ENCODE results near the gene IL1RAPL1. TPM values are rescaled to one million over a fixed set of nuclear protein-coding genes. Genes with fewer than 3 reads are reported as not detected.

IL1RAPL1 gene
- polyA plus RNA-seq, 1 of the 3 experiments (the other 2 are of a cell fraction) = 2.8 TPM

DNA sequence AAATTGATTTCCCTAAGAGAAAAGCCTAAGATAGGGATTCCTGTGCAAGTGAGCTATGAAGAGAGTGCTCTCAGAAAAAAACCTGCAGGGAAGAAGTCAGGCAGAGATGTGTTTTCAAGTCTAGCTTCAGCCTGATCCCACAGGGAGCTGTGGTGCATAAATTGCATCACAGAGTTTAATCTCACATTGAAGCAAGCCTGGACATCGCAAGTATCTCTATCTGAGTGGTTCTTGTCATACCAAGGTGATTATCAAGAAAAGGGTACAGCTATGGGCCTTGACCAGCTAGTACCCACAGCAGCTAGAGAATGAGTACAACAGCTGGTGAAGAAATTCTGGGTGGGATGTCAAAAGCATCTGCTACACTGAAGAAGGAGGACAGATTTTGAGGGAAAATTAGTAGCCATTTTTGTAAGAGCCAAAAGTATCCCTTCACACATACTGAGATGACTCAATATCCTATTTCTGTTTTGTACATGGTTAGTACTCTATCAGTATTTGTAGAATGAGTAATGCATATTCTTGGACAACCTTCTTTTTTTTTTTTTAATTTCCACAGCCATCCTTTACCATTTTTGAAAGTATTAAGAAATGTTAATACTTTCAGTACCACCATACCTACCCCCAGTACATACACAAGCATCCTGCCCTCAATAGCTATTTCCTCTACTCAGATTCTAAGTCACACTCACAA, 708.9 kb downstream of the IL1RAPL1 start:
- Histone ChIP-seq H3K79me2 (ENCODE audit: insufficient read depth) (no peaks in the 10 kb centered on the region), H3K4me3 (ENCODE audit: low read depth in 2 of 2, low read length in 1 of 2) (no peak overlapping the region), H3K27me3 (ENCODE audit: insufficient read depth) (no peaks in the 10 kb centered on the region), H3K36me3 (replicated peaks in 1 of 2; ENCODE audit: control insufficient read depth in 1 of 2, insufficient read depth in 2 of 2, low read length in 1 of 2) (no peaks in the 10 kb centered on the region), H4K20me1 (ENCODE audit: insufficient read depth) (no peaks in the 10 kb centered on the region), H3K4me1 (ENCODE audit: control insufficient read depth in 1 of 2, insufficient read depth in 2 of 2, low read depth in 1 of 2, low read length in 1 of 2) (no peaks in the 10 kb centered on the region), H3F3A (replicated peaks; ENCODE audit: insufficient read depth) (no peaks in the 10 kb centered on the region), H3K27ac (ENCODE audit: low read depth in 2 of 2, low read length in 1 of 2) (no peak overlapping the region), H3K4me2 (no peak overlapping the region), H3K9me2 (no peaks in the 10 kb centered on the region), H3K9me3 (no peaks in the 10 kb centered on the region), H2AFZ (ENCODE audit: low read depth) (no peak overlapping the region), H3K9ac (no peak overlapping the region)
- TF ChIP-seq POLR2AphosphoS5 (IDR thresholded peaks at IDR 0.05; ENCODE audit: low read depth, low read length) (no peak), RCOR1 (IDR thresholded peaks at IDR 0.05; ENCODE audit: low read length) (no peak), EP300 (IDR thresholded peaks at IDR 0.05; ENCODE audit: borderline replicate concordance in 1 of 2, low read depth in 1 of 2, low read length in 1 of 2) (no peak), GATA2 (CRISPR knock-in tag; IDR thresholded peaks at IDR 0.05) (no peak), FOXM1 (IDR thresholded peaks at IDR 0.05; ENCODE audit: low read depth) (no peak), SMC3 (IDR thresholded peaks at IDR 0.05; ENCODE audit: low read depth, low read length) (no peak), ELF1 (IDR thresholded peaks at IDR 0.05) (no peak), JUND (IDR thresholded peaks at IDR 0.05) (no peak)
- TF ChIP-seq, protein P1, sequence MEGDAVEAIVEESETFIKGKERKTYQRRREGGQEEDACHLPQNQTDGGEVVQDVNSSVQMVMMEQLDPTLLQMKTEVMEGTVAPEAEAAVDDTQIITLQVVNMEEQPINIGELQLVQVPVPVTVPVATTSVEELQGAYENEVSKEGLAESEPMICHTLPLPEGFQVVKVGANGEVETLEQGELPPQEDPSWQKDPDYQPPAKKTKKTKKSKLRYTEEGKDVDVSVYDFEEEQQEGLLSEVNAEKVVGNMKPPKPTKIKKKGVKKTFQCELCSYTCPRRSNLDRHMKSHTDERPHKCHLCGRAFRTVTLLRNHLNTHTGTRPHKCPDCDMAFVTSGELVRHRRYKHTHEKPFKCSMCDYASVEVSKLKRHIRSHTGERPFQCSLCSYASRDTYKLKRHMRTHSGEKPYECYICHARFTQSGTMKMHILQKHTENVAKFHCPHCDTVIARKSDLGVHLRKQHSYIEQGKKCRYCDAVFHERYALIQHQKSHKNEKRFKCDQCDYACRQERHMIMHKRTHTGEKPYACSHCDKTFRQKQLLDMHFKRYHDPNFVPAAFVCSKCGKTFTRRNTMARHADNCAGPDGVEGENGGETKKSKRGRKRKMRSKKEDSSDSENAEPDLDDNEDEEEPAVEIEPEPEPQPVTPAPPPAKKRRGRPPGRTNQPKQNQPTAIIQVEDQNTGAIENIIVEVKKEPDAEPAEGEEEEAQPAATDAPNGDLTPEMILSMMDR (IDR thresholded peaks at IDR 0.05) = no peak
- TF ChIP-seq, protein P2, sequence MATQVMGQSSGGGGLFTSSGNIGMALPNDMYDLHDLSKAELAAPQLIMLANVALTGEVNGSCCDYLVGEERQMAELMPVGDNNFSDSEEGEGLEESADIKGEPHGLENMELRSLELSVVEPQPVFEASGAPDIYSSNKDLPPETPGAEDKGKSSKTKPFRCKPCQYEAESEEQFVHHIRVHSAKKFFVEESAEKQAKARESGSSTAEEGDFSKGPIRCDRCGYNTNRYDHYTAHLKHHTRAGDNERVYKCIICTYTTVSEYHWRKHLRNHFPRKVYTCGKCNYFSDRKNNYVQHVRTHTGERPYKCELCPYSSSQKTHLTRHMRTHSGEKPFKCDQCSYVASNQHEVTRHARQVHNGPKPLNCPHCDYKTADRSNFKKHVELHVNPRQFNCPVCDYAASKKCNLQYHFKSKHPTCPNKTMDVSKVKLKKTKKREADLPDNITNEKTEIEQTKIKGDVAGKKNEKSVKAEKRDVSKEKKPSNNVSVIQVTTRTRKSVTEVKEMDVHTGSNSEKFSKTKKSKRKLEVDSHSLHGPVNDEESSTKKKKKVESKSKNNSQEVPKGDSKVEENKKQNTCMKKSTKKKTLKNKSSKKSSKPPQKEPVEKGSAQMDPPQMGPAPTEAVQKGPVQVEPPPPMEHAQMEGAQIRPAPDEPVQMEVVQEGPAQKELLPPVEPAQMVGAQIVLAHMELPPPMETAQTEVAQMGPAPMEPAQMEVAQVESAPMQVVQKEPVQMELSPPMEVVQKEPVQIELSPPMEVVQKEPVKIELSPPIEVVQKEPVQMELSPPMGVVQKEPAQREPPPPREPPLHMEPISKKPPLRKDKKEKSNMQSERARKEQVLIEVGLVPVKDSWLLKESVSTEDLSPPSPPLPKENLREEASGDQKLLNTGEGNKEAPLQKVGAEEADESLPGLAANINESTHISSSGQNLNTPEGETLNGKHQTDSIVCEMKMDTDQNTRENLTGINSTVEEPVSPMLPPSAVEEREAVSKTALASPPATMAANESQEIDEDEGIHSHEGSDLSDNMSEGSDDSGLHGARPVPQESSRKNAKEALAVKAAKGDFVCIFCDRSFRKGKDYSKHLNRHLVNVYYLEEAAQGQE (IDR thresholded peaks at IDR 0.05; ENCODE audit: low read depth, low read length) = no peak
- TF ChIP-seq, protein P3, sequence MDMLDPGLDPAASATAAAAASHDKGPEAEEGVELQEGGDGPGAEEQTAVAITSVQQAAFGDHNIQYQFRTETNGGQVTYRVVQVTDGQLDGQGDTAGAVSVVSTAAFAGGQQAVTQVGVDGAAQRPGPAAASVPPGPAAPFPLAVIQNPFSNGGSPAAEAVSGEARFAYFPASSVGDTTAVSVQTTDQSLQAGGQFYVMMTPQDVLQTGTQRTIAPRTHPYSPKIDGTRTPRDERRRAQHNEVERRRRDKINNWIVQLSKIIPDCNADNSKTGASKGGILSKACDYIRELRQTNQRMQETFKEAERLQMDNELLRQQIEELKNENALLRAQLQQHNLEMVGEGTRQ (IDR thresholded peaks at IDR 0.05; ENCODE audit: borderline replicate concordance, low read depth, low read length) = no peak
- TF ChIP-seq, protein P4, sequence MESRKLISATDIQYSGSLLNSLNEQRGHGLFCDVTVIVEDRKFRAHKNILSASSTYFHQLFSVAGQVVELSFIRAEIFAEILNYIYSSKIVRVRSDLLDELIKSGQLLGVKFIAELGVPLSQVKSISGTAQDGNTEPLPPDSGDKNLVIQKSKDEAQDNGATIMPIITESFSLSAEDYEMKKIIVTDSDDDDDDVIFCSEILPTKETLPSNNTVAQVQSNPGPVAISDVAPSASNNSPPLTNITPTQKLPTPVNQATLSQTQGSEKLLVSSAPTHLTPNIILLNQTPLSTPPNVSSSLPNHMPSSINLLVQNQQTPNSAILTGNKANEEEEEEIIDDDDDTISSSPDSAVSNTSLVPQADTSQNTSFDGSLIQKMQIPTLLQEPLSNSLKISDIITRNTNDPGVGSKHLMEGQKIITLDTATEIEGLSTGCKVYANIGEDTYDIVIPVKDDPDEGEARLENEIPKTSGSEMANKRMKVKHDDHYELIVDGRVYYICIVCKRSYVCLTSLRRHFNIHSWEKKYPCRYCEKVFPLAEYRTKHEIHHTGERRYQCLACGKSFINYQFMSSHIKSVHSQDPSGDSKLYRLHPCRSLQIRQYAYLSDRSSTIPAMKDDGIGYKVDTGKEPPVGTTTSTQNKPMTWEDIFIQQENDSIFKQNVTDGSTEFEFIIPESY (IDR thresholded peaks at IDR 0.05; ENCODE audit: borderline replicate concordance, low read depth) = no peak
- TF ChIP-seq, protein P5, sequence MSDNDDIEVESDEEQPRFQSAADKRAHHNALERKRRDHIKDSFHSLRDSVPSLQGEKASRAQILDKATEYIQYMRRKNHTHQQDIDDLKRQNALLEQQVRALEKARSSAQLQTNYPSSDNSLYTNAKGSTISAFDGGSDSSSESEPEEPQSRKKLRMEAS (IDR thresholded peaks at IDR 0.05; ENCODE audit: low read depth) = no peak
- POLR2A ChIA-PET = no interaction called here
- CTCF ChIA-PET = no interaction called here
- WGBS (ENCODE audit: low lambda C conversion rate) = 25% methylated on average over 1 of the region's 1 CpG
- DNase-seq = no peak

Data from SK-N-SH (cell line).